Left forelimb (tissue), 1 donor: ENCODE data around the gene SLC7A9.
"Not testable (repeated sequence)": the region's sequence is repeated elsewhere in the genome, so short reads cannot be mapped to it uniquely, and the experiment has no call there.

Source experiments
- DNase-seq: peaks from one replicate; pipeline ENCODE4 v3.0.0-alpha.2; 2018; ENCODE audit warnings: low spot score

The SLC7A9 gene

GRCh38 chr19:32881766-32882165 lies 12.2 kb upstream of the SLC7A9 start:
- peak; percentile 44 for DNase-seq

- DNase-seq, result no peak
Observed at GRCh38 chr19:32880622-32881021, 11.1 kb upstream of the SLC7A9 start.

- peak; percentile 23 for DNase-seq
Observed at GRCh38 chr19:32879741-32880140, 10.2 kb upstream of the SLC7A9 start.

GRCh38 chr19:32878988-32879387 lies 9.4 kb upstream of the SLC7A9 start:
- DNase-seq, result no peak

- DNase-seq, result no peak
Observed at GRCh38 chr19:32877977-32878745, 8.6 kb upstream of the SLC7A9 start.

- no peak for DNase-seq
Observed at GRCh38 chr19:32877323-32877912, 7.9 kb upstream of the SLC7A9 start.

GRCh38 chr19:32876919-32877285 lies 7.3 kb upstream of the SLC7A9 start:
- no peak for DNase-seq

- no peak for DNase-seq
Observed at GRCh38 chr19:32876236-32876918, 6.8 kb upstream of the SLC7A9 start.

GRCh38 chr19:32875428-32875827 lies 5.9 kb upstream of the SLC7A9 start:
- DNase-seq, result no peak

GRCh38 chr19:32874605-32875004 lies 5.0 kb upstream of the SLC7A9 start:
- no peak for DNase-seq

GRCh38 chr19:32873247-32873959 lies 3.8 kb upstream of the SLC7A9 start:
- no peak for DNase-seq

DNA sequence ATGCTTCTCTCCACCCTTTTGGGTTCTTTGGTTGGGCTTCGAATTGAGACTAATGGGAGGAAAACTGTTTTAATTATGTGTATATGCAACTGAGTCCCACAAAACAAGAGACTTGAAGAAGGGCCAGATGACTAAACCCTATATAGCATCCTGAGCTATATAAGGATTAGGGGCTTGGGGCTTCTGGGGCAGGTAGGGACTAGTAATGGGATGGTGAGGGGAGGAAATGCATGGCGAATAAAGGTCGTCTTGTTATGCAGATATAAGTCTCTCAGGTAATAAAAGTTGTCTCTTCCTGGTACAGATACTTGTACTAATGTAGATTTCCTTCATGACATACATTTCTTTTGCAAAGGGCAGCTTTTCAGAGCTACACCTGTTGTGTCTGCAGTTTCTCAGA lies 2.8 kb upstream of the SLC7A9 start:
- DNase-seq, result no peak

DNA sequence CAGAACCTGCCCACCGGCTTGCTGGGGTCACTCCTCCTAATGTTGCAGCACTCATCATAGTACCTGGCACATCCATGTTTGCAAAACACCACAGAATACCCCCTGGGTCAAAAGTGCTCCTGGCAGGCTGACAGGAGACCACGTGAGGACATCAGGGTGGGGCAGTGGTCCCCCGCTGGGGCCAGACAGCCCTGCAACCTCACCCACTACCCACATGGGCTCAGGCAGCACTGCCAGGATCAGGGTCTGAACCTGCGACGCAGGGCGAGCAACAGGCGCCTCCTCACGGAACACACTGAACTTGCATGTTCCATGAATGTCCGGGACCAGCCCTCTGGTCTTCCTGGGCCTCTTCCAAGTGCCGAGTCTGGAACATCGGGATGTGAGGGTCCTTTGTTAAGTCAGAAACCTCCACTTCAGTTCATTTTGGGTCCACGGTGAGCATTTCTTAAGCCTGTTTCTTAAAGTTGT lies 1.4 kb upstream of the SLC7A9 start:
- DNase-seq, result no peak

DNA sequence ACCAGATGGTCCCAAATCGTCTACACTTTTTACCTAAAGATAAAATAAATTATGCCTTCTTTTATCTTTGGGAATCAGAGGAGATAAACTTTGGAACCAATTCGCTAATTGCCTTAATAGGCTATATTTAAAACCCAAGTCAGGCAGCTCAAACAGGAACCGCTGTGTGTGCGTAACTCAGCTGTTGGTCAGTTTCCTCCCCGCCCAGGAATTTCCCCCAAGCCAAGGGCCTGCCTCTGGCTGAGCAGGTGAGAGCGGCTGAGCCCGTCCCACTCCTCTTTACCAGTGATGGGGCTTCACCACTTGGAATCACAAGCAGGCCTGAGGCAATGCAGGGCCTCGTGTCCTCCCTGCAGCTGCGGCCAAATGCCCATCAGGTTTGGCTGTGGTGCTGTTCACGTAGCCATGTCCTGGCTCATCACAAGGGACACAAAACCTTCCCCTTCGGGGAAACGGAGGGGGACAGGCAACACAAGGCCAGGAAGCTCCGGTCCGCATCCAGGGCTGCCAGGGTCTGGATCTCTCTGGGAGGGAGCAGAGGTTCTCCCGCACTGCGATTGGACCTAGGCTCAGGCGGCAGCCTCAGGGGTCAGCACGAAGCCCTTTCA lies 503 bp upstream of the SLC7A9 start:
- no peak for DNase-seq

GRCh38 chr19:32868206-32868950 lies 1.2 kb downstream of the SLC7A9 start:
- DNase-seq, result no peak

GRCh38 chr19:32867436-32867835 lies 2.1 kb downstream of the SLC7A9 start:
- DNase-seq, result not testable (repeated sequence)

DNA sequence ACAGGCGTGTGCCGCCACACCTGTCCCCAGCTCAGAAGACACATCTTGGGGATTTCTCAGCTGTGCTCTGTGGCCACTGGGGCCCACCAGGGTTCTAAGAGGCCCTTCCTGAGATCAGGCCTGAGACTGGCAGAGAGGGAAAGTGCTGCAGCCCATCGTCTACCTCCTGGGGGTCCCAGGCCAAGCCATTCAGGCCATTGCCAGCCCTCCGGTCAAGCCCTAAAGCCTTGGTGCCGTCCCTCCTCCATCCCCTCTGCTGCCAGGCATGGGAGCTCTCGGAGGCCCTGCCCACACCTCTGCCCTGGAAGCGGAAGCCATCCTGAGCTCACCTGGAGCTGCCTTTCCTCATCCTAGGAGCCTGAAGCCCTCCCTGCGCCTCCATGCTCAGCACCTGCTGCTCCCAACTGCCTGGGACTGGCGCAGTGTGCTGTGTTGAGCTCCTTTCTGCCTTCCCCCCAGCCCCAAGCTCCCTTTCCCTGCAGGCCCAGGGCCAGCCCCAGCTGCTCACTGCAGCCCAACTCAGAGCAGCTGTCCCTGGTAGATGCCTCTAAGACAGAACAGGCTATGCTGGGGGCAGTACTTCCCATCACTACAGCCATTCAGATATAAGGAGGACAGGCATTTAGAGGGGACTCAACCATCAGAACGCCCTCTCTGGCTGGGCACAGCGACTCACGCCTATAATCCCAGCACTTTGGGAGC lies 2.9 kb downstream of the SLC7A9 start:
- no peak for DNase-seq

- no peak for DNase-seq
Observed at GRCh38 chr19:32866061-32866460, 3.5 kb downstream of the SLC7A9 start.

DNA sequence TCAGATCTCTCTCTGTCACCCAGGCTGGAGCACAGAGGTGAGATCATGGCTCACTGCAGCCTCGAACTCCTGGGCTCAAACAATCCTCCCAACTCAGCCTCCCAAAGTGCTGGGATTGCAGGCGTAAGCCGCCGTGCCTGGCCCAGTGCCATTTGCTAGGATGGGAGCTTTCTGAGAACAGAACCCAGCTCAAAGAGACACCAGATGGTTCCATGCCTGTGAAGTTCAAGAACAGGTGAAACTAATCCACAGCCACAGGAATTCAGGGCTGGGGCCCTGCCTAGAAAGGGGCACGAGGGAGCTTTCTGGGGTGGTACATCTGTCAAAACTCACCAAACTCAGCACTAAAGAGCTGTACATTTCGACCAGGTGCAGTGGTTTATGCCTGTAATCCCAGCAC lies 4.2 kb downstream of the SLC7A9 start:
- no peak for DNase-seq

GRCh38 chr19:32864318-32865007 lies 5.1 kb downstream of the SLC7A9 start:
- no peak for DNase-seq
